Measurements from ENCODE around the gene MPHOSPH6.

MPHOSPH6 gene

GRCh38 chr16:82181461-82182185 lies 11.6 kb upstream of the MPHOSPH6 start:
- peaks cover 14% of the 10 kb centered on the region for H3K4me1 Mint-ChIP-seq
- TF ChIP-seq CTCF (IDR thresholded peaks at IDR 0.05): no peak
- H3K4me3 Mint-ChIP-seq: no peak overlapping the region
- no peaks in the 10 kb centered on the region for H3K9me3 Mint-ChIP-seq
- no peak overlapping the region for H3K27ac Mint-ChIP-seq
- H3K36me3 Mint-ChIP-seq (ENCODE audit: low read depth): no peaks in the 10 kb centered on the region
- H3K27me3 Mint-ChIP-seq (ENCODE audit: low read depth, poor library complexity): peaks cover 9% of the 10 kb centered on the region
- no peak for DNase-seq

- TF ChIP-seq CTCF (IDR thresholded peaks at IDR 0.05): no peak
- H3K36me3 Mint-ChIP-seq (ENCODE audit: low read depth): no peaks in the 10 kb centered on the region
- no peak for DNase-seq
- no peaks in the 10 kb centered on the region for H3K9me3 Mint-ChIP-seq
- peaks cover 15% of the 10 kb centered on the region for H3K4me1 Mint-ChIP-seq
- peaks cover 7% of the 10 kb centered on the region for H3K27me3 Mint-ChIP-seq (ENCODE audit: low read depth, poor library complexity)
- H3K27ac Mint-ChIP-seq: no peak overlapping the region
- H3K4me3 Mint-ChIP-seq: no peak overlapping the region
Observed at GRCh38 chr16:82178352-82178751, 8.3 kb upstream of the MPHOSPH6 start.

- Mint-ChIP-seq H3K36me3 (ENCODE audit: low read depth) (no peaks in the 10 kb centered on the region), H3K4me3 (no peak overlapping the region), H3K27me3 (ENCODE audit: low read depth, poor library complexity) (peaks cover 13% of the 10 kb centered on the region), H3K27ac (no peak overlapping the region), H3K4me1 (peaks cover 15% of the 10 kb centered on the region), H3K9me3 (peaks cover 5% of the 10 kb centered on the region)
- no peak for DNase-seq
- no peak for TF ChIP-seq CTCF (IDR thresholded peaks at IDR 0.05)
Observed at GRCh38 chr16:82177555-82177954, 7.5 kb upstream of the MPHOSPH6 start.

GRCh38 chr16:82176204-82176603 lies 6.2 kb upstream of the MPHOSPH6 start:
- Mint-ChIP-seq H3K27ac (no peak overlapping the region), H3K4me3 (no peak overlapping the region), H3K36me3 (ENCODE audit: low read depth) (no peaks in the 10 kb centered on the region), H3K9me3 (peaks cover 19% of the 10 kb centered on the region), H3K4me1 (peaks cover 15% of the 10 kb centered on the region), H3K27me3 (ENCODE audit: low read depth, poor library complexity) (peaks cover 27% of the 10 kb centered on the region)
- TF ChIP-seq CTCF (IDR thresholded peaks at IDR 0.05): no peak
- DNase-seq: no peak

- H3K27ac Mint-ChIP-seq: no peak overlapping the region
- no peak overlapping the region for H3K4me3 Mint-ChIP-seq
- H3K36me3 Mint-ChIP-seq (ENCODE audit: low read depth): no peaks in the 10 kb centered on the region
- H3K27me3 Mint-ChIP-seq (ENCODE audit: low read depth, poor library complexity): peaks cover 29% of the 10 kb centered on the region
- peaks cover 15% of the 10 kb centered on the region for H3K4me1 Mint-ChIP-seq
- TF ChIP-seq CTCF (IDR thresholded peaks at IDR 0.05): no peak
- DNase-seq: no peak
- H3K9me3 Mint-ChIP-seq: peaks cover 23% of the 10 kb centered on the region
Observed at GRCh38 chr16:82175627-82176026, 5.6 kb upstream of the MPHOSPH6 start.

GRCh38 chr16:82167670-82168069 lies 2.4 kb downstream of the MPHOSPH6 start:
- peaks cover 28% of the 10 kb centered on the region for H3K4me1 Mint-ChIP-seq
- no peak for DNase-seq
- peaks cover 70% of the 10 kb centered on the region for H3K36me3 Mint-ChIP-seq (ENCODE audit: low read depth)
- no peak for TF ChIP-seq CTCF (IDR thresholded peaks at IDR 0.05)
- H3K27me3 Mint-ChIP-seq (ENCODE audit: low read depth, poor library complexity): peaks cover 26% of the 10 kb centered on the region
- peaks cover 60% of the 10 kb centered on the region for H3K9me3 Mint-ChIP-seq
- H3K27ac Mint-ChIP-seq: no peak overlapping the region
- peak overlapping the region; percentile 88 for H3K4me3 Mint-ChIP-seq

All from nephron progenitor cell (in vitro differentiated cells).